CD4-positive, alpha-beta T cell treated with Interleukin-17A for 4 hours (primary cell): Measurements from ENCODE around the gene BMP7.

Source experiments
- DNase-seq: peaks from one replicate; pipeline ENCODE4 v3.0.0-alpha.2; 2020; ENCODE audit warnings: mixed read lengths

Gene BMP7

GRCh38 chr20:57187068-57187634 lies 79.3 kb downstream of the BMP7 start:
- no peak for DNase-seq

DNA sequence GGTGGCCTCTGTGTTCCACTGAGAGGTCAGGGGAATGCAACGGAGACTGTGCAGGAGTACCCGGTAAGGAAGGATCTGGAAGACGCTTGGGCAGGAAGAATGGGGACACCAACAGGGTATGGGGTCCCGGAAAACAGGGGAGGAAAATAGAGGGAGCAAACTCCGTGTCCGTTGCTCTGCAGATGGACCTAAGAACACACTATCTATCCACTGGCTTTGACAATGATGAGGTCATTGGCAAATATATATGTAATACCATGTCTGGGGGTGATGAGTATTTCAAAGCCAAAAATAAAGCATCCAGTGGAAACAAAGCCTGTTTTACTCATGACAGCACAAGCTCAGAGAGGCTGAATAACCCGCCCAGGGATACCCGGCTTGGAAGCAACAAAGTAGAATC lies 80.2 kb downstream of the BMP7 start:
- DNase-seq: no peak

- no peak for DNase-seq
Observed at GRCh38 chr20:57185188-57185743, 81.2 kb downstream of the BMP7 start.

DNA sequence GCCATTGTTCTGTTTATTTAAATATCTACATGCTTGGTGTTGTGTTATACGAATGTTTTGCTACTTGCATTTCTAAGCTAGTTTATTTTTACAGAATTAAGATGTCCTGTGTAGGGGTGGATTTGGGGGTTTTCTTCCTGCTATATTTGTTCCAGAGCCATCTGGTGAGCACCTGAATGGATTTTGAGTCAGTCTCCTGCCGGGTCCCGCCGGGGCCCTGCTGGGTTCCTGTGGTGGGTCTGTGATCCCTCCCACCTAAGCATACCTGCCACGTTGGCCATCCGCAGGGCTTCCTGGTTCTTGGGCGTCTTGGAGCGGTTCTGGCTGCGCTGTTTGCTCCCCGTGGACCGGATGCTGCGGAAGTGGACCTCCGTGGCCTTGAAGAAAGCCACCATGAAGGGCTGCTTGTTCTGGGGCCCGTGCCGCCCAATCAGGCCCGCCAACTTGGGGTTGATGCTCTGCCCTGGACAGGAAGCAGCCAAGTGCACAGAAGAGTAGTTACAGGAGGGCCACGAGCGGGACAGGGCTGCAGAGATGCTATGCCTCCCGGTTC lies 82.9 kb downstream of the BMP7 start:
- DNase-seq: no peak

DNA sequence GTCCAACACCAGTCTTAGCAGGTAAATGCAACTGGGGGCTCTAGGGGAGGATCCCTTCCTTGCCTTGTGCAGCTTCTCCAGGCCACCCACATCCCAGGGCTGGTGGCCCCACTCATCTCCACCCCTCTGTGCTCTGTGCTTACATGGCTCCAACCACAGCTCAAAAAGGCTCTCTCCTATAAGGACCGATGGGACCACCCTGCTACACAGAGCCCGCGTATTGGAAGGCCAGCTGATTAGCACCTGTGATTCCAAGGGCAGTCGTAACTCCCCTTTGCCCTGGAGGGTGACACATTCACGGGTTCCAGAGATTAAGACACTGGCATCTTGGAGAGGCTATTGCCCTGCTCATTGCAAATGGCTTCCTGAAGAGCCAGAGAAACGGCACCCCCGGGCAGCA lies 84.8 kb downstream of the BMP7 start:
- DNase-seq: no peak

- DNase-seq: no peak
Observed at GRCh38 chr20:57180954-57181353, 85.5 kb downstream of the BMP7 start.

- DNase-seq: no peak
Observed at GRCh38 chr20:57180387-57180786, 86.1 kb downstream of the BMP7 start.

DNA sequence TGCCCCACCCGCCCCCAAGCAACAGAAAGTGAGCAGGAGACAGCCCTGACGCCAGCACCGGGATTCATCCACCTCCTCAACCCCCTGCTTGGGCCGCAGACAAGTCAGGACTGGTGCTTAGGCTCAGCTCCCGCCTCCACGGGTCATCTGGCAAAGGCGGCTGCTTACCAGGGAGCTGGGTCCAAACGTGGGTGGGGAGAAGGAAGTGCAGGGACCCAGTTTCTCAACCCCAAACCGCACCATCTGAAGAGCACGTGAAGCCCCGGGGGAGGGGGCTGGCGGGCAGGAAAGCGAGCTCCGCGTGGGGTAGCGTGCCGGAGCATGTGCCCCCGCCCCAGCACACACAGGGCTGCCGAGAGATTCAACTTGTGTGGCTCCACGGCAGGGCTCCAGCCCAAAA lies 87.2 kb downstream of the BMP7 start:
- DNase-seq: no peak

DNA sequence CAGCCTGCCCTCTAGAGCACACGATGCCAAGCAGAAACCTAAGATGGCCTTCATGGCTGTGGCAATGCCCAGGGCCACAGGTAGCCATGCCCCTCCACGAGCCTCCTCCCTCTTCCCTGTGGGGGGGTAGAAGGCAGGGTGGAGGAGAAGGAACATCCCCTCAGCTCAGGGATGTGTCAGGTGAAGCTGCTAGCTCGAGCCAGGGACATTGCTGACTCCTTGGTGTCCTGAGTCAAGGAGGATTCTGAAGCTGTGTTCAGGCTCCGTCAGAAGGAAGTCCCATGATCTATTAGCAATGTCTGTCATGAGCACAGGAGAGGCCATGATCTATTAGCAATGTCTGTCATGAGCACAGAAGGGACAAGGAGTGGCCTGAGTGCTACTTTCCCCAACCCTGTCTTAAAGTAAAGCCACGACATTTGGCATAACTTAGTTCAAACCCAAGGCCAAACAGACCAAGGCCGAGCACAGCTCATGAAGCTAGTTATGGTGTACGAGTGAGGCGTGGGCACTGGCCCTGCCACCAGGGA lies 87.8 kb downstream of the BMP7 start:
- DNase-seq: no peak

DNA sequence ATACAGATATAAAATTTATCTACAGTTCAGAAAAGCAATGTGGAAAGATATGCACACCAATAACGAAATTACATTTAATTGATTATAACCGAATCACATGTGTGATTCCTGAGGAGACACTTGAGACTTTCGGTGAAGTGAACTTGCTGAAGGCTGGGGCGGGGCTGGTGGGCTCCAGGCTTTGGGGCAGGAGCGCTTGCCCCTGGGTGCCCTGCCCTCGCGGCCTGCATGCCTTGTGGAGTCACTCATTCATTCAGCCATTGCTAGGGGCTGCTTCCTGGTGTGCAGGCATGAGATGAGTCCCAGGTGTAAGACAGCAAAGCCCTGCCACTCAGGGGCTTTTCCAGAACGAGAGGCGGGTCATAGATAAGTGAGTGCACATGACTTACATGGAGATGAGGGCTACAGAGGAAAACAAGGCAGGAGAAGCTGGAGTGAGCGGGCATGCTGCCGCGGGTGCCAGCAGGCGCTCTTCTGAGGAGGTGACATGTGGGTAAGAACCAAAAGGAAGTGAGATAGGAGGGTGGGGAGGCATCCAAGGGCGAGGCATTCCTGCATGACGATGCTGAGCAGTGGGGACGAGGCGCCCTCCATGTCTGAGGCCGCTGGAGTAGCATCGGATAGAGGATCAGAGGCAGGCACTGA lies 88.7 kb downstream of the BMP7 start:
- no peak for DNase-seq

- DNase-seq: no peak
Observed at GRCh38 chr20:57176842-57177241, 89.6 kb downstream of the BMP7 start.

DNA sequence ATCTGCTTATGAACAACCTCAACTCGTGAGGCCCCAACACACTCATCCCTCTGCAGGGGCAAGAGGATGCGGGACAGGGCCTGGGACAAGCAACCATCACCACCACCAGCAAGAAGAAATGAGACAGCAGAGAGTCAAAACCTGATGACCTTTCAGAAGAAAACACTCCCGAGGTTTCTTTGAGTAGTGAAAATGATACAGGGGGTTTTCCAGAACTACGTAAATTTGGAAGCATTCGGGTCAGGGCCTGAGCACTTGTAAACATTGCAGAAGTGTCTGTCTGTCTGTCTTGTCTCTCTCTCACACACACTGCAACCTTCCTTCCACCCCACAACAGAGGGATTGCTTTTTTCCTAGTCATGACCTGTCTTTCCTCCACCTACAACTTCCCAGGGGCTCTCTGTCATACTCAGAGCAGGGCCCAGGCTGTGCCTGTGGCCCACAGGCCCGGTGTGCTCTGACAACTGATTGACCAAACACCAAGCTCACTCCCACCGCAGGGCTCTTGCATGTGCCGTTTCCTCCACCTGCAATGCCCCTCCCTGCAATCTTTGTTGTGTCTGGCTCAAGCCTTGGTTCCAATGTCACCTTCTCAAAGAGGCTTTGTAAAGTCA lies 90.9 kb downstream of the BMP7 start:
- DNase-seq: no peak

GRCh38 chr20:57174737-57175136 lies 91.7 kb downstream of the BMP7 start:
- DNase-seq: no peak

- DNase-seq: no peak
Observed at GRCh38 chr20:57173986-57174385, 92.5 kb downstream of the BMP7 start.

DNA sequence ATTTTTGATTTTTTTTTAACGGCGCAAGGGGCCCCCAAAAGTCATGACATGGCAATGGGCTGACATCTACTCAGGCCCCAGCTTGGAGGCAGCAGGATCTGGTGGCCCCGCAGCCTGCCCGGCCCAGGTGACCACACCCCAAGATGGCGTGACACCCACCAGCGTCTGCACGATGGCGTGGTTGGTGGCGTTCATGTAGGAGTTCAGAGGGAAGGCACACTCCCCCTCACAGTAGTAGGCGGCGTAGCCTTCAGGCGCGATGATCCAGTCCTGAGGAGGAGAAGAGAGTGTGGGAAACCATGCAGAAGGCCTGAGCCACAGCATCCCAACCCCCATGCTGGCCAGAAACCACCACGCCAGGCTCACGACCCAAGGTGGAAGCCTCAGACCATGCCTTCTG lies 93.4 kb downstream of the BMP7 start:
- no peak for DNase-seq

- no peak for DNase-seq
Observed at GRCh38 chr20:57170343-57170742, 96.1 kb downstream of the BMP7 start.

DNA sequence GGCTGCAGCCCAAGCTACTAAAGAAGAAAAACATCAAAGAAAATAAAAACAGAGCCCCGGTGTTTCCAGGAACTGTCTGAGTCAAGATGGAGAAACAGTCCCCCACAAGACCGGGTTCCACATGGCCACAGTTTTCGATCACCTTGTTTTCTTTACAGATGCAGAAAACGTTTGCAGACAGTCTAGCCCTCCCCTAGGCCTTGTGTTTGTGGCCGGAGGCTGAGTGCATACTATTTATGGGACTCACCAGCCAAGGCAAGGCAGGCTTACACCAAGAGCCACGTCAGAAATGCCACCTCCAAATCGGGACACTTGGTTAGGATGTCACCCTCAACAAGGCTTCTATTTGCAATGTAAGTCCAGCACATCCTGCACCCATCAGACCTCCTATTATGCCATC lies 97.3 kb downstream of the BMP7 start:
- DNase-seq: no peak

DNA sequence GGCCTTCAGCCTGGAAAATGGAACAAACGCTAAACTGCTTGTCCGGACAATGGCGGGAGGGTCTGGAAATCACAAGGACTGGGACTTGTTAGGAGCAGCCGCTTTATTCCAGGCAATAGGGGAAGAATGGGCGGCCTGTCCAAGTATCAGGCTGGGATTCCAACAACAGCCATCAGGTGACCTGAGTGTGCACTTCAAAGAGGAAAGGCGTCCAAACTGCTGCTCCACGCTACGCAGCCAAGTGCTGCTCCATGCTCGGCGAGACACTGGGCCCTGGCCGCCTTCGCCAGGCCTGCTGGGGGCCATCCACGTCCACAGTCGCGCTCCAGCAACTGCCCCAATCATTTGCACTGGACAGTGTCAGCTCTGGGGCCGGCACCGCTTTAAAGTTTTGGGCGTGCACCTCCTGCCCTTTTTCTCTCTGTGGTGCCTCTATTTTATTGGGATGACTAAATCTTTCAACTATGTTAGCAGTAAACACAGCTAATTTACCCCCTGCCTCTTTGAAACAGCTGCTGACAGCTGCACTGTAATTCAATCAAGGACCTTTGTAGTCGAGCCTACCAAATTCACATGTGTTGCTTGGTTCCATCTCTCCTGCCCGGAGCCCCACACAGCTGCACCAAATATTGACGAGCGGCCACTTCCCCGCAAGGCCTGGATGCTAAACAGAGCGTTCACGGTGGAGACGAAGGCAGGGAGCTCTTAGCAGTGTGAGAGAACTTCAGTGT lies 98.3 kb downstream of the BMP7 start:
- no peak for DNase-seq

- no peak for DNase-seq
Observed at GRCh38 chr20:57167292-57167655, 99.2 kb downstream of the BMP7 start.

DNA sequence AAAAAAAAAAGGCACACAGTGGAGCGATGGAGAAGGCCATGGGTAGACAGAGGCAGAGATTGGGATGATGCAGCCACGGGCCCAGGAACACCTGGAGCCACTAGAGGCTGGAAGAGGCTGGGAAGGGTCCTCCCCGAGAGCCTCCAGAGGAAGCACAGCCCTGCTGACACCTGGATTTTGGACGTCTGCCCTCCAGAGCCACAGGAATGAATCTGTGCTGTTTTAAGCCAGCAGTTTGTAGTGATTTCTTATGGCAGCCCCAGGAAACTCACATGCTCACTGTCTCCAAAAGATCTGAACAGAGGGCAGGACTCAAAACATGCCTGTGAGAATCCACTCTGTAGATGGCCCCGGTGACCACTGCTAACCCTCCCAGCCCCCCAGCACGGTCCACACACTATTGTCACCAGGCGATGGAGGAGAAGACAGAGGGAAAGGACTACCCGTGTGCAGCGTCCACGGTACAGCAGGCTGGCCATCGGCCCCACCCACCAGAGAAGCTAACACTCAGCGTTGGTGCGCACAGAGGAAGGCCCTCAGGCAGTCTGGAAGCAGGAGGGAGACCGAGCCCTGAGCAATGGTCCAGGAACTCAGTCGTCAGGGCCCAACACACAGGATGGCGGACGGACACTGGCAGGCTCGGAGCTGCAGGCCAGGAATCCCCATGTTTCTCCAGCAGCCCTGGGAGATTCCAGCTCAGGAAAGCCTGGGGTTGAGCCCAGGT lies 99.7 kb downstream of the BMP7 start:
- no peak for DNase-seq

DNA sequence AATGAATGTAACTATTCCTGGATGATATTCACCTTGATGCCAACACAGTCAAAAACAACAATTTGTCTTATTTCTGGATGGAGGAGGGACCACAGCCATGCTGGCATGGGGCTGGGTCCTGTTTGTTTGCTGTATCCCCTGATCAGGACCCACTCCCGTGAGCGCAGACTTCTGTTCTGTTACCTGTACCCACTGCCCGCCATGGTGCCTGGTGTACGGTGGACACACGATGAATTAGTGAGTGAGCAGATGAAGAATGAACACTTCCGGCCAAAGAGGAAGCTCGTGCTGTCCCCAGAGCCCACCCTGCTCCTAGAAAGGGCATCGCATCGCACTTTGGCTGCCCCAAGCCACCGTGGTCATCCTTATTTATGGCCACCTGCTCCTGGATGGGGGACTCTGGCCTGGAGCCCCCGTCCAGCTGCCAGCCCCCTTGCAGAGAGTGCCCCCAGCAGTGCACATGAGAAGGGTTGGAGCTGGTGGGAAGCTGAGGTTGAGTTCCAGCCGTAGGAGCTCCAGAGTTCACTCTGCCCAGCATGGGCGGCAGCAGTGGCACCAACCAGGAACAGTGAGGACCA lies 100.9 kb downstream of the BMP7 start:
- no peak for DNase-seq

GRCh38 chr20:57164872-57165271 lies 101.6 kb downstream of the BMP7 start:
- no peak for DNase-seq
